Peyer's patch (tissue), 4 donors: Measurements from ENCODE around the gene RELN.

ENCODE experiments used
- POLR2A ChIP-seq, 2 donors: fragments of 450-650 bp; IDR thresholded peaks; one replicate each; pipeline ENCODE4 v1.5.1; 2017; ENCODE audit warnings: antibody characterized with exemption in 2 of 2, mild to moderate bottlenecking in 2 of 2, moderate library complexity in 2 of 2
- TF ChIP-seq, protein P1 (sequence below), 6 experiments: fragments of 450-650 bp in 4 of 6; fragments of 200-600 bp in 2 of 6; sonication (generic) in 1 of 6; IDR thresholded peaks; one replicate each; pipeline ENCODE4 v1.5.1; 2017 to 2019; ENCODE audit warnings: antibody characterized with exemption in 6 of 6, mild to moderate bottlenecking in 3 of 6, moderate library complexity in 1 of 6

DNA sequence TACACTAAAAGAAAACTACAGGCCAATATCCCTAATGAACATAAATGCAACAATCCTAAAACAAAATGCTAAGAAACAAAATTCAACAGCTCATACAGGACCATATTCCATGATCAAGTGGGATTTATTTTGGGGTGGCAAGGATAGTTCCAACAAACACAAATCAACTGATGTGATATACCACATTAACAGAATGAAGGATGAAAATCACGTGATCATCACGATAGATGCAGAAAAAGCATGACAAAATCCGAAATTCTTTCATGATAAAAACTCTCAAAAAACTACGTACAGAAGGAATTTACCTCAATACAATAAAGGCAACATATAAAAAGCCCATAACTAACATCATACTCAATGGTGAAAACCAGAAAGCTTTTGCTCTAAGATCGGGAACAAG is 124.0 kb downstream of the RELN start:
- TF ChIP-seq, protein P1, sequence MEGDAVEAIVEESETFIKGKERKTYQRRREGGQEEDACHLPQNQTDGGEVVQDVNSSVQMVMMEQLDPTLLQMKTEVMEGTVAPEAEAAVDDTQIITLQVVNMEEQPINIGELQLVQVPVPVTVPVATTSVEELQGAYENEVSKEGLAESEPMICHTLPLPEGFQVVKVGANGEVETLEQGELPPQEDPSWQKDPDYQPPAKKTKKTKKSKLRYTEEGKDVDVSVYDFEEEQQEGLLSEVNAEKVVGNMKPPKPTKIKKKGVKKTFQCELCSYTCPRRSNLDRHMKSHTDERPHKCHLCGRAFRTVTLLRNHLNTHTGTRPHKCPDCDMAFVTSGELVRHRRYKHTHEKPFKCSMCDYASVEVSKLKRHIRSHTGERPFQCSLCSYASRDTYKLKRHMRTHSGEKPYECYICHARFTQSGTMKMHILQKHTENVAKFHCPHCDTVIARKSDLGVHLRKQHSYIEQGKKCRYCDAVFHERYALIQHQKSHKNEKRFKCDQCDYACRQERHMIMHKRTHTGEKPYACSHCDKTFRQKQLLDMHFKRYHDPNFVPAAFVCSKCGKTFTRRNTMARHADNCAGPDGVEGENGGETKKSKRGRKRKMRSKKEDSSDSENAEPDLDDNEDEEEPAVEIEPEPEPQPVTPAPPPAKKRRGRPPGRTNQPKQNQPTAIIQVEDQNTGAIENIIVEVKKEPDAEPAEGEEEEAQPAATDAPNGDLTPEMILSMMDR (IDR thresholded peaks at IDR 0.05), result no peak
- no peak for TF ChIP-seq POLR2A (IDR thresholded peaks at IDR 0.05)
